DOHH2 (cell line): ENCODE measurements around the gene MUC5AC.

ENCODE experiments used
- H3F3A ChIP-seq: fragments of 200-600 bp; sonication (generic), shearing (Covaris generic); 2 replicates; pipeline ENCODE4 v1.6.0; 2016; ENCODE audit warnings: antibody characterized with exemption, mild to moderate bottlenecking; ENCODE audit not compliant: control insufficient read depth, insufficient read depth
- H3K27ac ChIP-seq: fragments of 200-600 bp; sonication (generic); 2 replicates; pipeline ENCODE4 v1.5.1; 2014; ENCODE audit warnings: low read depth, mild to moderate bottlenecking, low read length, moderate library complexity
- H3K27me3 ChIP-seq: fragments of 200-600 bp; sonication (generic); 2 replicates; pipeline ENCODE4 v1.6.1; 2014; ENCODE audit warnings: mild to moderate bottlenecking, low read length, mixed read lengths; ENCODE audit not compliant: control insufficient read depth
- H3K36me3 ChIP-seq: fragments of 200-600 bp; sonication (generic); 2 replicates; pipeline ENCODE4 v1.6.1; 2014; ENCODE audit warnings: mild to moderate bottlenecking, low read length, moderate library complexity, mixed read lengths; ENCODE audit not compliant: control insufficient read depth
- H3K4me1 ChIP-seq: fragments of 200-600 bp; sonication (generic); 2 replicates; pipeline ENCODE4 v1.6.1; 2014; ENCODE audit warnings: mild to moderate bottlenecking, low read length, mixed read lengths; ENCODE audit not compliant: control insufficient read depth
- H3K4me2 ChIP-seq: fragments of 200-600 bp; sonication (generic); 2 replicates; pipeline ENCODE4 v1.6.0; 2014; ENCODE audit warnings: mild to moderate bottlenecking, low read length, moderate library complexity
- H3K4me3 ChIP-seq: fragments of 200-600 bp; sonication (generic); 2 replicates; pipeline ENCODE4 v1.5.1; 2014; ENCODE audit warnings: mild to moderate bottlenecking, low read length, mixed read lengths
- H3K79me2 ChIP-seq: fragments of 200-600 bp; sonication (generic); 2 replicates; pipeline ENCODE4 v1.6.1; 2014; ENCODE audit warnings: mild to moderate bottlenecking, low read length, mixed read lengths; ENCODE audit not compliant: control insufficient read depth
- H3K9me2 ChIP-seq: fragments of 200-600 bp; sonication (generic); replicated peaks from 2 replicates; pipeline ENCODE4 v1.6.1; 2014; ENCODE audit warnings: mild to moderate bottlenecking, low read length, mixed read lengths; ENCODE audit not compliant: control insufficient read depth
- H3K9me3 ChIP-seq: fragments of 200-600 bp; sonication (generic); 2 replicates; pipeline ENCODE4 v1.6.1; 2014; ENCODE audit warnings: antibody characterized with exemption, low read length, mixed read lengths; ENCODE audit not compliant: control insufficient read depth, insufficient read depth
- H4K20me1 ChIP-seq: fragments of 200-600 bp; sonication (generic); 2 replicates; pipeline ENCODE4 v1.6.0; 2014; ENCODE audit warnings: low read depth, mild to moderate bottlenecking, antibody characterized with exemption, low read length, moderate library complexity; ENCODE audit not compliant: control insufficient read depth, insufficient read depth
- CTCF ChIP-seq: fragments of 200-600 bp; sonication (generic); IDR thresholded peaks from one replicate; pipeline ENCODE4 v1.5.1; 2014; ENCODE audit warnings: antibody characterized with exemption, mild to moderate bottlenecking, low read depth, low read length; ENCODE audit not compliant: poor library complexity, severe bottlenecking
- EZH2phosphoT487 ChIP-seq: fragments of 200-600 bp; sonication (generic); IDR thresholded peaks from 2 replicates; pipeline ENCODE4 v1.6.1; 2017; ENCODE audit warnings: borderline replicate concordance, mild to moderate bottlenecking, antibody characterized with exemption, low read length, moderate library complexity, mixed read lengths

MUC5AC gene

DNA sequence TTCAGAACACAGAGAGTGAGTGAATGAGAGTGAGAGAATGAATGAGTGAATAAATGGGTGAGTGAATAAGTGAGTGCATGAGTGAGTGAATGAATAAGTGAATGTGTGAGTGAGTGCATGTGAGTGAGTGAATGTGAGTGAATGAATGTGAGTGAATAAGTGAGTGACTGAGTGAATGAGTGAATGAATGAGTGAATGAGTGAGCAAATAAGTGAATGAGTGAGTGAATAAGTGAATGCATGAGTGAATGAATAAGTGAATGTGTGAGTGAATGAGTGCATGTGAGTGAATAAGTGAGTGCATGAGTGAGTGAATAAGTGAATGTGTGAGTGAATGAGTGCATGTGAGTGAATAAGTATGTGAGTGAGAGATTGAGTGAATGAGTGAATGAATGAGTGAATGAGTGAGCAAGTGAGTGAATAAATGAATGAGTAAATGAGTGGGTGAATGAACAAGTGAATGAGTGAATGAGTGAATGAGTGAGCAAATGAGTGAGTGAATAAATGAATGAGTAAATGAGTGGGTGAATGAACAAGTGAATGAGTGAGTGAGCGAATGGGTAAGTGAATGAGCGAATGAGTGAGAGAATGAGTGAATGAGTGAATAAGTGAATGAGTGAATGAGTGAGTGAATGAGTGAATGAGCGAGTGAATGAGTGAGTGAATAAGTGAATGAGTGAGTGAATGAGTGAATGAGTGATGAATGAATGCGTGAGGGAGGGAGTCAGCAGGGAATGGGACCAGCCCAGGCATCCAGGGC is 43.8 kb downstream of the MUC5AC start:
- no peak overlapping the region for H3K27ac ChIP-seq
- H3K27me3 ChIP-seq = no peaks in the 10 kb centered on the region
- no peaks in the 10 kb centered on the region for H3K36me3 ChIP-seq
- H3K4me2 ChIP-seq = no peak overlapping the region
- TF ChIP-seq EZH2phosphoT487 (no peak), CTCF (no peak)
- no peaks in the 10 kb centered on the region for H4K20me1 ChIP-seq
- no peaks in the 10 kb centered on the region for H3K4me1 ChIP-seq
- H3K4me3 ChIP-seq = no peak overlapping the region
- H3K9me3 ChIP-seq = no peaks in the 10 kb centered on the region
- no peaks in the 10 kb centered on the region for H3K9me2 ChIP-seq
- no peaks in the 10 kb centered on the region for H3F3A ChIP-seq
- H3K79me2 ChIP-seq = no peaks in the 10 kb centered on the region

- H3K4me2 ChIP-seq = no peak overlapping the region
- H3K4me1 ChIP-seq = no peaks in the 10 kb centered on the region
- TF ChIP-seq CTCF (no peak), EZH2phosphoT487 (no peak)
- no peaks in the 10 kb centered on the region for H3K9me2 ChIP-seq
- no peak overlapping the region for H3K4me3 ChIP-seq
- no peaks in the 10 kb centered on the region for H3F3A ChIP-seq
- no peaks in the 10 kb centered on the region for H3K9me3 ChIP-seq
- H3K79me2 ChIP-seq = no peaks in the 10 kb centered on the region
- no peak overlapping the region for H3K27ac ChIP-seq
- H4K20me1 ChIP-seq = no peaks in the 10 kb centered on the region
- H3K36me3 ChIP-seq = no peaks in the 10 kb centered on the region
- H3K27me3 ChIP-seq = no peaks in the 10 kb centered on the region
Observed at GRCh38 chr11:1202154-1202775, 44.5 kb downstream of the MUC5AC start.

GRCh38 chr11:1202776-1203504 is 45.2 kb downstream of the MUC5AC start:
- Histone ChIP-seq H3F3A (no peaks in the 10 kb centered on the region), H3K36me3 (no peaks in the 10 kb centered on the region), H3K9me2 (no peaks in the 10 kb centered on the region), H3K4me2 (no peak overlapping the region), H4K20me1 (no peaks in the 10 kb centered on the region), H3K4me1 (no peaks in the 10 kb centered on the region), H3K27me3 (no peaks in the 10 kb centered on the region), H3K79me2 (no peaks in the 10 kb centered on the region), H3K27ac (no peak overlapping the region), H3K9me3 (no peaks in the 10 kb centered on the region), H3K4me3 (no peak overlapping the region)
- peak; percentile 84 for TF ChIP-seq CTCF
- TF ChIP-seq EZH2phosphoT487 = no peak
